Rectal smooth muscle tissue (tissue), 1 donor: ENCODE measurements around the gene ILF3.

Source experiments
- H3K27ac ChIP-seq: one replicate; pipeline ENCODE4 v1.7.0; 2013; ENCODE audit warnings: low read depth, low read length, inconsistent platforms
- H3K27me3 ChIP-seq: one replicate; pipeline ENCODE4 v1.7.0; 2013; ENCODE audit warnings: low read length; ENCODE audit not compliant: control insufficient read depth, insufficient read depth
- H3K36me3 ChIP-seq: one replicate; pipeline ENCODE4 v1.7.0; 2013; ENCODE audit warnings: low read length; ENCODE audit not compliant: control insufficient read depth, insufficient read depth
- H3K4me1 ChIP-seq: one replicate; pipeline ENCODE4 v1.7.0; 2013; ENCODE audit warnings: low read length; ENCODE audit not compliant: control insufficient read depth, insufficient read depth
- H3K4me3 ChIP-seq: one replicate; pipeline ENCODE4 v1.7.0; 2013; ENCODE audit warnings: low read length
- H3K9ac ChIP-seq: one replicate; pipeline ENCODE4 v1.7.0; 2013; ENCODE audit warnings: low read length

Gene ILF3

GRCh38 chr19:10683064-10683426 lies 28.9 kb downstream of the ILF3 start:
- H3K36me3 ChIP-seq, result peaks cover 78% of the 10 kb centered on the region

GRCh38 chr19:10683582-10683981 lies 29.4 kb downstream of the ILF3 start:
- Histone ChIP-seq H3K27me3 (no peaks in the 10 kb centered on the region), H3K9ac (no peak overlapping the region)

More at GRCh38 chr19:10683064-10683426, 28.9 kb downstream of the ILF3 start:
- Histone ChIP-seq H3K27me3 (no peaks in the 10 kb centered on the region), H3K9ac (no peak overlapping the region), H3K4me1 (no peaks in the 10 kb centered on the region), H3K27ac (no peak overlapping the region), H3K4me3 (no peak overlapping the region)

GRCh38 chr19:10685210-10685609 lies 31.1 kb downstream of the ILF3 start:
- Histone ChIP-seq H3K27ac (no peak overlapping the region), H3K36me3 (peaks cover 70% of the 10 kb centered on the region)

More at GRCh38 chr19:10683582-10683981, 29.4 kb downstream of the ILF3 start:
- no peak overlapping the region for H3K27ac ChIP-seq
- H3K36me3 ChIP-seq, result peaks cover 79% of the 10 kb centered on the region
- H3K4me1 ChIP-seq, result no peaks in the 10 kb centered on the region
- no peak overlapping the region for H3K4me3 ChIP-seq

GRCh38 chr19:10686193-10686592 lies 32.0 kb downstream of the ILF3 start:
- Histone ChIP-seq H3K4me3 (no peak overlapping the region), H3K4me1 (no peaks in the 10 kb centered on the region), H3K9ac (no peak overlapping the region), H3K36me3 (peaks cover 63% of the 10 kb centered on the region), H3K27ac (no peak overlapping the region), H3K27me3 (no peaks in the 10 kb centered on the region)

More at GRCh38 chr19:10685210-10685609, 31.1 kb downstream of the ILF3 start:
- H3K9ac ChIP-seq, result no peak overlapping the region
- no peaks in the 10 kb centered on the region for H3K4me1 ChIP-seq
- H3K27me3 ChIP-seq, result no peaks in the 10 kb centered on the region
- no peak overlapping the region for H3K4me3 ChIP-seq

- Histone ChIP-seq H3K4me1 (no peaks in the 10 kb centered on the region), H3K36me3 (peaks cover 66% of the 10 kb centered on the region), H3K9ac (no peak overlapping the region), H3K27me3 (no peaks in the 10 kb centered on the region), H3K4me3 (no peak overlapping the region), H3K27ac (no peak overlapping the region)
Observed at GRCh38 chr19:10686661-10687517, 32.7 kb downstream of the ILF3 start.

GRCh38 chr19:10687518-10688288 lies 33.6 kb downstream of the ILF3 start:
- Histone ChIP-seq H3K27ac (no peak overlapping the region), H3K9ac (no peak overlapping the region), H3K4me3 (no peak overlapping the region), H3K4me1 (no peaks in the 10 kb centered on the region), H3K36me3 (peaks cover 63% of the 10 kb centered on the region), H3K27me3 (no peaks in the 10 kb centered on the region)

GRCh38 chr19:10688545-10689280 lies 34.6 kb downstream of the ILF3 start:
- Histone ChIP-seq H3K36me3 (peaks cover 53% of the 10 kb centered on the region), H3K4me1 (no peaks in the 10 kb centered on the region), H3K27ac (no peak overlapping the region), H3K4me3 (no peak overlapping the region), H3K9ac (no peak overlapping the region), H3K27me3 (no peaks in the 10 kb centered on the region)

GRCh38 chr19:10690341-10690781 lies 36.2 kb downstream of the ILF3 start:
- Histone ChIP-seq H3K27ac (no peak overlapping the region), H3K4me1 (no peaks in the 10 kb centered on the region), H3K36me3 (peaks cover 45% of the 10 kb centered on the region), H3K4me3 (no peak overlapping the region), H3K27me3 (no peaks in the 10 kb centered on the region), H3K9ac (no peak overlapping the region)

- Histone ChIP-seq H3K27me3 (no peaks in the 10 kb centered on the region), H3K4me1 (no peaks in the 10 kb centered on the region), H3K36me3 (peaks cover 39% of the 10 kb centered on the region), H3K27ac (no peak overlapping the region), H3K9ac (no peak overlapping the region), H3K4me3 (no peak overlapping the region)
Observed at GRCh38 chr19:10691178-10691881, 37.2 kb downstream of the ILF3 start.

GRCh38 chr19:10691883-10692282 lies 37.7 kb downstream of the ILF3 start:
- Histone ChIP-seq H3K27me3 (no peaks in the 10 kb centered on the region), H3K9ac (no peak overlapping the region), H3K36me3 (peaks cover 34% of the 10 kb centered on the region), H3K27ac (no peak overlapping the region), H3K4me3 (no peak overlapping the region), H3K4me1 (no peaks in the 10 kb centered on the region)

- no peak overlapping the region for H3K4me3 ChIP-seq
- H3K27ac ChIP-seq, result no peak overlapping the region
- H3K4me1 ChIP-seq, result no peaks in the 10 kb centered on the region
- no peaks in the 10 kb centered on the region for H3K27me3 ChIP-seq
- H3K9ac ChIP-seq, result no peak overlapping the region
- H3K36me3 ChIP-seq, result peaks cover 29% of the 10 kb centered on the region
Observed at GRCh38 chr19:10692673-10693264, 38.6 kb downstream of the ILF3 start.
